Gastroesophageal sphincter (tissue), 3 donors: ENCODE results near the gene INKA1.

Experiments
- CTCF ChIP-seq, 4 experiments: fragments of 200-600 bp in 2 of 4; fragments of 450-650 bp in 2 of 4; sonication (generic) in 1 of 4; IDR thresholded peaks; one replicate each; pipeline ENCODE4 v1.5.1; 2017 to 2019; ENCODE audit warnings: antibody characterized with exemption in 4 of 4, mild to moderate bottlenecking in 2 of 4, moderate library complexity in 2 of 4
- EP300 ChIP-seq: sonication (generic); formaldehyde crosslinking; IDR thresholded peaks from one replicate; pipeline ENCODE4 v1.6.1; 2017; ENCODE audit warnings: antibody characterized with exemption, mild to moderate bottlenecking
- POLR2A ChIP-seq, 2 donors: fragments of 450-650 bp; IDR thresholded peaks; one replicate each; pipeline ENCODE4 v1.6.1; 2017; ENCODE audit warnings: antibody characterized with exemption in 2 of 2, mild to moderate bottlenecking in 2 of 2, moderate library complexity in 1 of 2

- TF ChIP-seq CTCF (IDR thresholded peaks at IDR 0.05) (no peak), EP300 (no peak), POLR2A (IDR thresholded peaks at IDR 0.05) (no peak)
These were observed 1.3 kb downstream of the INKA1 start for GRCh38 chr3:49804141-49805041.
